Heart left ventricle (tissue), 13 donors: Measurements from ENCODE around the gene NOL9.

Experiments
- CTCF ChIP-seq, 12 donors: fragments of 200-600 bp; sonication (generic) in 4 of 12; IDR thresholded peaks; one replicate each; pipeline versions ENCODE4 v1.5.0 to v1.8.0; 2018 to 2022; ENCODE audit warnings: antibody characterized with exemption in 12 of 12, mild to moderate bottlenecking in 5 of 12
- POLR2A ChIP-seq, 2 donors: fragments of 450-650 bp; IDR thresholded peaks; one replicate each; pipeline ENCODE4 v1.6.1; 2017; ENCODE audit warnings: antibody characterized with exemption in 2 of 2, mild to moderate bottlenecking in 2 of 2, moderate library complexity in 2 of 2
- donor health status: ischemic (EF 13 %, LVEDD 7.1; RV severe dilation, severe dysfunction).
- donor health status: DM: no; HTN: yes; CAD: no.
- donor health status: DM: no; HTN: no; CAD: no.
- donor health status: ischemic (EF 25% LVEDD 6.9; RV normal size, moderate dysfunction).
- donor health status: ischemic (EF 25% LVEDD 5.7; RV mildly dilated, moderate dysfunction).
- donor health status: ischemic (EF 35%, LVEDD 5.7; RV mildly dilated, moderate dysfunction).
- donor health status: nonischemic (EF 11% LVEDD 7.7; RV severe dilation, severe dysfunction).
- donor health status: DM: yes; HTN: yes; CAD: no.
- donor health status: PGD.
- donor health status: ischemic (EF 29% LVEDD 5.4; RV normal size, mild dysfunction).
- donor health status: nonischemic (EF 23%, LVEDD 6.1; RV moderate dilation, normal function).

GRCh38 chr1:6512908-6513280 is 41.4 kb downstream of the NOL9 start:
- TF ChIP-seq CTCF (IDR thresholded peaks at IDR 0.05) = no peak
- no peak for TF ChIP-seq POLR2A (IDR thresholded peaks at IDR 0.05)
